Measurements from ENCODE around the gene SHQ1.
"Not testable (repeated sequence)": the region's sequence is repeated elsewhere in the genome, so short reads cannot be mapped to it uniquely, and the experiment has no call there.

SHQ1 gene

DNA sequence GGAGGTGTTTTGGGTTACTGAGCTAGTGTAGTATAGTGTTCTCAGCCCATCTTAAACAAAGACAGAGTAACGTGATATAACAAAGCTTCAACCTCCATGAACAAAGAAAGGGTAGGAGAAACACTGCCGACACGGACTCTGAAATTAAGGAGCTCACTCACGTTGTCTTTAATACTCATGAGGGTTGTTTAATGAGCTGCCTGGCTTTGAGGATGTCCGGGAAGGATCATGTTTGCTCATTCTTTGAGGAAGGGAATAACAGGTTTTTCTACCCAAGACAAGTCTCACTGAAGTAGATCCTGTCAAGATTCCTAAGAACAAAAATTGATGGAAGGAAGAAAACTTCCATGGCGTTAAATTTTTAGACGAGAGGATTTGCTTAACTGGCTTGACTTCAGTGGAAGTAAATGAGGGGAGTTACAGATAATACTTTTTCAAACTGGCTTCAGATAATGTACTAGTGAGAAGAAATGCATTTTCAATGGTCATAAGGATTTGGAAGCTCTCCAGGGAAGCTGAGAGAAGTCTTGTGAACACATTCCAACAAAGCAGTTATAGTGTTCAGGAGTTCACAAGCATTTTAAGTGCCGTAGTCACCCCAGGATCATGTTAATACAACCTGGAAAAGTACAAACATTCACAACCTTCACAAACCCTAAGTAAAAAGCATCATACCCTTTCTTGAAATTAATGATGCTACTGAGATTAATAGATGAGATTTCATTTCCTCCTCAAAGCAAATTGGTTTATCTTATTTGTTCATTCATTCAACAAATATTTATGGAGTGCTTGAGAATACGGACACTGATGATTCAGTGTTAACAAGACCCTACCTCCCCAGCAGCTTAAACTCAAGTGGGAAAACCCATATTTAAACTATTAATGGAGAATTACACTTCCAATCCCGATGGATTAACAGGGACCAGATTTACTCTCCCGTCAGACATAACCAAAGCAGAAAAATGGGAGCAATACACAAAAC is 101.5 kb downstream of the SHQ1 start:
- DNase-seq: no peak

DNA sequence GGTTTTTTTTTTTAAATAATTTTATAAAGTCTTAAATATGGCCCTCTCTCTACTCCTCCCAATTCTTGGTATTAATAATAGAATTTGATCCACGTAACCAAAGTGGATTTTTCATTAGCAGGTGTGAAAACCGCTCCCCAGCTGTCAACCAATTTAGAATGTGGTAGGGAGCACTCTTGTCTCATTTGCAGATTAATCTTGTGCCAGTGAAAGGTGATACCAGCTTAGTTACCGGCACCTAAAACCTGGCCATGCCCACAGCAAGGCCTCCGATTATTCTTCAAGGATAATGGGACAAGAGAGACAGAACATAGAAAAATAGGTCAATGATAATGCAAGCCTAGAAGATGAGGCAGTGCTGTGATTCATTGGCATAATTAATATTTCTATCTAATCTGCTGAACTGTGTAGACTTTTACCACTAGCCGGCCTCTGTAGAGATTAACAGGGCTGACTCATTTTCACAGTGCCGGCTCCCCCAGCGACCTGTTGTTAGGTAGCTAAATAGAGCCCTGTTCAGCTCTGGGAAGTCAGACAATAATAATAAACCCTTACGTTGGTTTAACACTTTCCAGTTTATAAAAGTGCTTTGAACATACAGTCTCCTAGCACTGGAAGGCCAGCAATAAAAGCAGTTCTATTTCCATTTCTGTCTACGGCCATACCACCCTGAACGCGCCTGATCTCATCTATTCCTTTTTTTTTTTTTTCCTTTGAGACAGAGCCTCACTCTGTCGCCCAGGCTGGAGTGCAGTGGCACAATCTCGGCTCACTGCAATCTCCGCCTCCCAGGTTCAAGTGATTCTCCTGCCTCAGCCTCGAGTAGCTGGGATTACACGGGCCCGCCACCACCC is 102.9 kb downstream of the SHQ1 start:
- no peak for DNase-seq

DNA sequence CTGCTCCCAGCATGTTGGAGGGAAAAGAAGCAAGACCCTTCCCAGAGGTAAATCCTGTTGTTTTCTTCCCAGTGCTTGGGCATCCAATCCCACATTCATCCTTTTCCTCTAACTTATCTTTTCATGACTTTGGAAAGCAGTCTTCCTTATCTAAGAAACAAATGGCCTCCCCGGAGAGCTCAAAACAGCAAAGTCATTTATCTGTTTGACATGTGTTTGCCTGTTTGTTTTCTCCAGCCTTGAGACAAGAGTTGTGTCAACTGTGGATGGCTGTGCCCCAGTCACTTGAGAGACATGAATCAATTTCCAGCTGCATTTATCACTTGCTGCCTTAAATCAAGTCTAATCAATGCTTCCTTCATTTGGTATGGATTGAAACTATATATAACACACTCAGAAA is 103.9 kb downstream of the SHQ1 start:
- no peak for DNase-seq

GRCh38 chr3:72739531-72740466 is 108.4 kb downstream of the SHQ1 start:
- DNase-seq: no peak

- peak; percentile 67 to 71 for DNase-seq
Observed at GRCh38 chr3:72738752-72739530, 109.3 kb downstream of the SHQ1 start.

GRCh38 chr3:72735072-72735471 is 113.2 kb downstream of the SHQ1 start:
- DNase-seq: not testable (repeated sequence)

GRCh38 chr3:72733676-72734075 is 114.6 kb downstream of the SHQ1 start:
- DNase-seq: no peak

DNA sequence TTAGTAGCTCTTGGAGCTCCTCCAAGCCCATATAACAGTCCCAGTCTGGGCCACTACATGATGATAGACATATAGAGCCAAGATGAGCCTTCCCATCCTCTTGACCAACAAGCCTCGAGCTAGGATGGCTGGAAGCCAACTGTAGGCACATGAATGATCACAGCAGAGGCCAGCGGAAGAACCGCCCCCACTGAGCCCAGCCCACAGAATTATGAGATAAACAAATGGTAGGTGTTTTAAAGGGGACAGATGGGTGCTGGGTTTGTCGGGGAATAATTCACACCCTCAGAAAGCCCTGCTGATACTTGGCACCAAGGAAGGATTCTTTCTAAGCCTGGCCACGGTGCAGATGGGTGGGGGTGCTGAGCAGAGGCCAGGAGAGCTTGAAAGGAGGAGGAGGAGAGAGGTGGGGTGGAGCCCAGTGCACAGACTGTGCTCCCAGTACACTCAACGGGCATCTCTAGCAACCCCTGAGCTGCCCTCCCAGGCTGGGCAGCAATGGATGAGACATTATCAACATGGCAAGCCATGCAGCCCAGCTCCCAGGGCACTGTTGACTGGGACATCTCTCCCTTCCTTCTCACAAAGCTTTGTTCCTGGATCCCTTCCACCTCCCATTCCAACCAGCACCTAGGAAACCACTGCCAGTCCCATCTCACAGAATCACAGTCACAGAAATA is 115.4 kb downstream of the SHQ1 start:
- not testable (repeated sequence) for DNase-seq

- no peak for DNase-seq
Observed at GRCh38 chr3:72728958-72729467, 119.2 kb downstream of the SHQ1 start.

DNA sequence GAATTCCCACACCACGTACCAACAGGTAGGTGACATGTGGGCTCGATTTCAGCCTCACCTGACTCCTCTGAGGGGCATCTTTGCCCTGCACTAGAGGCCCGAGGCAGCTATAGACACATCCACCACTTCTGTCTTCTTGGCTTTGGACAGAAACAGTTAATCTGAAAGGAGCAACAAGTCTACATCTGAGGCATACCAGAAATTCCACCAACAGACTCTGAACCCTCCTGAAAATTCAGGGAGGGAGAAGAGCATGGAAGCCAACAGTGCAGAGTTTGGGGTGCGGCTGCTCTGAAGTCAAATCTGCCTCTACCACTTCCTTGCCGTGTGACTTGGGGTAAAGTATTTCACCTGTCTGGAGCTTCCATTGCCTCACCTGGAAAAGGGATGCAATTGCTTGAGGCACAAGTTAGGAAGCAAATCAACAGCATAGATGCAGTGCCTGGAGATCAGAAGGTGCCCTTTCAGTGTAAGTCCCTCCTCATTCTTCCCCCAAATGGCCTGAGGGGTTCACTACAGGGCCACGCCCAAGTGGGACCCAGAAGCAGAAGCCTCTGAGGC is 119.8 kb downstream of the SHQ1 start:
- no peak for DNase-seq

DNA sequence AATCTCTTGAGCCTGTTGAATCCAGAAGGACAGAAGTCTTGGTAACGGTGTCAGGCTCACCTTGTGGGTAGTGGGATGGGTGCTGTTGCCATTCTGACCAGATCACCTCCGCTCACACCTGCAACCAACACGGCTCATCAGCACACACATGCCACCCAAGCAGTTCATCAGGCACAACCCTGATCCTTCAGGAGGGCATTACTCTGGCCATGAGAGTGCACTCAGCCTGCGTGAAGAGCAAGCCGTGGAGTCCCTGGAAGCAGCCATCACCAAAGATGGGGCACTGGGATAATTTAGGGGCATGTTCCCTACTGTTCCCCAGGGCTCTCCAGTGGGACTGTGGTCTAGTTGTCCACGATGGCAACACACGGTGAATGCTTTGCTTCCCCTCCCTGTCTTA is 120.5 kb downstream of the SHQ1 start:
- no peak for DNase-seq

- DNase-seq: no peak
Observed at GRCh38 chr3:72727172-72727571, 121.1 kb downstream of the SHQ1 start.

GRCh38 chr3:72725229-72725628 is 123.0 kb downstream of the SHQ1 start:
- no peak for DNase-seq

DNA sequence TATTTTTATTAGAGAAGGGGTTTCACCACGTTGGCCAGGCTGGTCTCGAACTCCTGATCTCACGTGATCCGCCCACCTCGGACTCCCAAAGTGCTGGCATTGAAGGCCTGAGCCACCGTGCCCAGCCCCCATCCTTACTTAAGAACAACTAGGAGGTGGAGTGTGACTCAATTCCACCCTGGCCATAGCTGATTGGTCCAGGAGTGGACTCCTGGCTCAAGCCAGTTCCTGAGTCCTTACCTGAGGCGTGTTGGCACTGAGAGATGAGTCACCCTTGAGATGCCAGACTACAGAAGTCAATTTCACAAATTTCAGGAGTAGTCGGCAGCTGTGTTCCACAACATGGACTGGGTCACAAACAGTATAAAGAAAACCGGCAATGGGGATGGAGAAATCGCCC is 124.2 kb downstream of the SHQ1 start:
- no peak for DNase-seq

GRCh38 chr3:72722930-72723726 is 125.1 kb downstream of the SHQ1 start:
- DNase-seq: no peak

- DNase-seq: no peak
Observed at GRCh38 chr3:72721683-72722381, 126.4 kb downstream of the SHQ1 start.

- DNase-seq: no peak
Observed at GRCh38 chr3:72720566-72720965, 127.7 kb downstream of the SHQ1 start.

DNA sequence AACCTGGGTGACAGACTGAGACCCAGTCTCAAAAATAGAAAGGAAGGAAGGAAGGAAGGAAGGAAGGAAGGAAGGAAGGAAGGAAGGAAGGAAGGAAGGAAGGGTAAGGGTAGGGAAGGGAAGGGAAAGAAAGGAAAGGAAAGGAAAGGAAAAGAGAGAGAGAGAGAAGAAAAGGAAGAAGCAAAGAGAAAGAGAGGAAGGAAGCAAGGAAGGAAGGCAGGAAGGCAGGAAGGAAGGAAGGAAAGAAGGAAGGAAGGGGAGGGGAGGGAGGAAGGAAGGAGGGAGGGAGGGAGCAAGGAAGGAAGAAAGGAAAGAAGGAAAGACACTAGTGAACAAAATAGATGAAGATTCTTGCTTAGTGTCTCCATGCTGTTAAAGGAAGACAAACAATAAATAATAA is 129.1 kb downstream of the SHQ1 start:
- DNase-seq: no peak

GRCh38 chr3:72714135-72714534 is 134.1 kb downstream of the SHQ1 start:
- not testable (repeated sequence) for DNase-seq

Data from stimulated activated CD4-positive, alpha-beta T cell treated with anti-CD3 and anti-CD28 coated beads, Interleukin-4, amount 100 ng/mL, for 4 hours (primary cell).